Measurements from ENCODE around the gene MAFG.
"Not testable (repeated sequence)": the region's sequence is repeated elsewhere in the genome, so short reads cannot be mapped to it uniquely, and the experiment has no call there.

The MAFG gene

GRCh38 chr17:81957691-81958432, 30.3 kb upstream of the MAFG start:
- no peak for DNase-seq

GRCh38 chr17:81956607-81957589, 29.4 kb upstream of the MAFG start:
- DNase-seq = no peak

GRCh38 chr17:81955756-81956544, 28.4 kb upstream of the MAFG start:
- no peak for DNase-seq

GRCh38 chr17:81955058-81955681, 27.6 kb upstream of the MAFG start:
- no peak for DNase-seq

GRCh38 chr17:81954131-81955057, 26.9 kb upstream of the MAFG start:
- DNase-seq = no peak

GRCh38 chr17:81953443-81953842, 25.9 kb upstream of the MAFG start:
- not testable (repeated sequence) for DNase-seq

GRCh38 chr17:81952792-81953228, 25.3 kb upstream of the MAFG start:
- no peak for DNase-seq

GRCh38 chr17:81951785-81952684, 24.5 kb upstream of the MAFG start:
- no peak for DNase-seq

- DNase-seq = no peak
Observed at GRCh38 chr17:81950501-81950900, 23.0 kb upstream of the MAFG start.

GRCh38 chr17:81948635-81949378, 21.3 kb upstream of the MAFG start:
- no peak for DNase-seq

GRCh38 chr17:81947189-81947588, 19.7 kb upstream of the MAFG start, which contains the start of gene MYADML2:
TSS of gene MYADML2 (minus strand) at chr17:81947233. CDS start at chr17:81941741, 5,492 bp downstream.
- DNase-seq = no peak

GRCh38 chr17:81944858-81945257, 17.3 kb upstream of the MAFG start:
- no peak for DNase-seq

GRCh38 chr17:81942167-81942553, 14.6 kb upstream of the MAFG start:
- no peak for DNase-seq

GRCh38 chr17:81941484-81942166, 14.1 kb upstream of the MAFG start:
- DNase-seq = no peak

- no peak for DNase-seq
Observed at GRCh38 chr17:81940538-81941483, 13.3 kb upstream of the MAFG start.

GRCh38 chr17:81939881-81940385, 12.4 kb upstream of the MAFG start:
- no peak for DNase-seq

GRCh38 chr17:81939218-81939617, 11.7 kb upstream of the MAFG start:
- no peak for DNase-seq
